GM18508 (cell line): ENCODE results near the gene JARID2.

Experiments
- ATAC-seq: cut with Tn5 transposase; IDR thresholded peaks from one replicate; pipeline ENCODE4 v1.9.1; 2021; ENCODE audit warnings: moderate number of reproducible peaks; ENCODE audit not compliant: insufficient read depth, unreplicated experiment

JARID2 gene

DNA sequence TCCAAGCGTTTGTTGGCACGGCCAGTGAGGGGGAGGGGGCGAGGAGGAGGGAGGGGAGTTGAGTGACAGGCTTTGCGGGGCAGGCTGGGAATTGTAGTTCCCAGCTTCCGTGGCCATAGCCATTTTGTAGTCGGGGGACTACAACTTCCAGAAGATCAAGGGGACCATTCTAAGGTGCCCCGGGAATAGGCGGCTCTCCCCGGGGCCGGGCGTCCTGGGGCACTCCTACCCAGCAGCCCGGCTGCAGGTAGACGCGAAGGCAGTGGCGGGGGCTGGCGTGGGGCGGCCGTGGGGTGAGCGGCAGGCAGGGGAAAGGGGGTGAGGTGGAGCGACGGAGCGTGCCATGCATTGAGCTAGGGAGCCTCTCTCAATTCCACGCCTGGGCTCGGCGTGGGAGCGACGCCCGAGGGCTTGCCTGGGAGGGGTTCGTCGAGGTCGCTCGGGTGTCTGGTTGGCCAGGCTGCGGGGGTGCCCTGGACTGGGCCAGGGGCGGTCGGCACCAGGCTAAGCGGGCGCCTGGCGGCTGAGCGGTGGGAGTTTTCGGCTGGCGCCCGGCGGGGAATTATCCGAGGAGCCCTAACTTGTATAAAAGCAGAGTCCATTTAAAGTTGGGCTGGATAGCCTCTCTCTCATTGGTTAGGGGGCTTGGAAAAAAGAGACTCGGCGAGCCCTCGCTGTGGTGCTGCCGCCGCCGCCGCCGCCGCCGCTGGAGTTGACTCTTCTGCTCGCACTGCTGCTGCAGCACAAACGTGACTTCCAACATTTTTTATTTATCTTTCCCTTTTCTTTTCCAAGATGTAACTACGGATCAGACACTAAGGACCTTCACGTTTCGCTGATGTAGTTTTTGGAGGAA is at the start of gene JARID2:
Gene JARID2 (plus strand): TSS at position 709 of the 856 bp plus-strand sequence. CDS start 471 bp downstream, outside the sequence.
- peak; percentile 42 for ATAC-seq

GRCh38 chr6:15200087-15200486 is 45.8 kb upstream of the JARID2 start:
- no peak for ATAC-seq

DNA sequence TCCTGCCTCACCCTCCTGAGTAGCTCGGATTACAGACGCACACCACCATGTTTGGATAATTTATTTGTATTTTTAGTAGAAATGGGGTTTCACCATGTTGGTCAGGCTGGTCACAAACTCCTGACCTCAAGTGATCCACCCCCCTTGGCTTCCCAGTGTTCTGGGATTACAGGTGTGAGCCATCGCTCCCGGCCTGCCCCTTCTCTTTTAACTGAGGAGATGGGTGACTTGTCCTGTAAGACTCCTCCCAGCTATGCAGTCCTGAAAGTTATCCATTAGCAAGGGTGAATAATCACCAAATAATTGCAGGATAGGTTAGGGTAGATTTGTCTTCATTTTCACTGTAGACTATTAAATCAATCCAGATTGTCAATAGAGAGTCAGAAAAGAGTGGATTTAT is 40.5 kb upstream of the JARID2 start:
- no peak for ATAC-seq

DNA sequence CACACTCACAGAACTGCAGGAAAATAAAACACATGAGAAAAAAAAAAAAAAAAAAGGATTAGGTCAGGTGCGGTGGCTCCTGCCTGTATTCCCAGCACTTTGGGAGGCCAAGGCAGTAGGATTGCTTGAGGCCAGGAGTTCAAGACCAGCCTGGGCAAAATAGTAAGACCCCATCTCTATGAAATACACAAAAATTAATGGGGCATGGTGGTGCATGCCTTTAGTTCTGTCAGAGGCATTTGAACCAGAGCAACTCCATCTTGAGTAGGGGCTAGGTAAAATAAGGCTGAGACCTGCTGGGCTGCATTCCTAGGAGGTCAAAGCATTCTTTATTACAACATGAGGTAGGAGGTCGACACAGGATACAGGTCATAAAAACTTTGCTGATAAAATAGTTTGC is 39.0 kb upstream of the JARID2 start:
- no peak for ATAC-seq

GRCh38 chr6:15207923-15208322 is 37.9 kb upstream of the JARID2 start:
- ATAC-seq: no peak

GRCh38 chr6:15213838-15214400 is 31.9 kb upstream of the JARID2 start:
- no peak for ATAC-seq

- no peak for ATAC-seq
Measured at GRCh38 chr6:15218401-15218800, 27.5 kb upstream of the JARID2 start.

DNA sequence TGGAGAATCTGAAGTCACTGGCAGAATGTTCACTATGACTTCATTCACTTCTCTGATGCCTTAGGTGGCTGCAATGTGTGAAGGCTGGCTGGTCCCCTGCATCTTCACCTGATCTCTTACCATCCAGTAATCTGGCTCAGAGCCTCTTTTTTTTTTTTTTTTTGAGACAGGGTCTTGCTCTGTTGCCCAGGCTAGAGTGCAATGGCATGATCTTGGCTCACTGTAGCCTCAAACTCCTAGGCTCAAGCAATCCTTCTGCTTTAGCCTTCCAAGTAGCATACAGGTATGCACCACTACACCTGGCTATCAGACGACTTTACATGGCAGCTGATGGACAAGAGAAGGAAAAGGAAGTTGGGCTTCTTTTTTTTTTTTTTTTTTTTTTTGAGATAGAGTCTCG is 25.8 kb upstream of the JARID2 start:
- ATAC-seq: no peak

DNA sequence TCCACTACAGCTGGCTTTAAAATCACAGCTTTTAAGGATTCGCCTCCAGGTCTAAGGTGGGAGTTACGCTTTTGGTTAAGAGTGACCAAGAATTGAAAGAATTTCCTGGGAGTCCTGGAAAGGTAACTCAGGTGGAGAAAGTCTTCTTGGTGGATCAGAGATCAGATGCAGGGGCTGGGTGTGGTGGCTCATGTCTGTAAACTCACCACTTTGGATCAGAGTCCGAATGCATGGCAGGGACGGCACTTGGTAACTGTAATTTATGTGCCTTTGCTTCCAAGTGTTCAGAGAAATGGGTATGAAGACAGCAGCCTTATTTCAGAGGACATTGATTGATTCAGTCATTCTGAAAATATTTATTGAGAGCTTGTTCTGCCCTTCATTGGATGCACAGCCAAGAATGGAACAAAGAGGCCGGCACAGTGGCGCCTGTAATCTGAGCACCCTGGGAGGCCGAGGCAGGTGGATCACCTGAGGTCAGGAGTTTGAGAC is 18.0 kb upstream of the JARID2 start:
- no peak for ATAC-seq

DNA sequence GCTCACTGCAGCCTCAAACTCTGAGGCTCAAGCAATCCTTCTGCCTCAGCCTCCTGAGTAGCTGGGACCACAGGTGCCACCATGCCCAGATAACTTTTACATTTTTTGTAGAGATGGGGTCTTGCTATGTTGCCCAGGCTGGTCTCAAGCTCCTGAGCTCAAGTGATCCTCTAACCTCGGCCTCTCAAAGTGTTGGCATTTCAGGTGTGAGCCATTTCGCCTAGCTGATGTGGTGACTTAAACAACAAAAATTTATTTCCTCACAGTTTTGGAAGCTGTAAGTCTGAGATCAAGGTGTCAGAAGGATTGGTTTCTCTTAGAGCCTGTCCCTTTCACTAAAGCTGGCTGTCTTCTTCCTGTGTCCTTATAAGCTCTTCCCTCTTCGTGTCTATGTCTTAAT is 15.0 kb upstream of the JARID2 start:
- no peak for ATAC-seq

GRCh38 chr6:15232836-15233510 is 12.9 kb upstream of the JARID2 start:
- ATAC-seq: no peak

GRCh38 chr6:15234068-15234758 is 11.7 kb upstream of the JARID2 start:
- no peak for ATAC-seq

DNA sequence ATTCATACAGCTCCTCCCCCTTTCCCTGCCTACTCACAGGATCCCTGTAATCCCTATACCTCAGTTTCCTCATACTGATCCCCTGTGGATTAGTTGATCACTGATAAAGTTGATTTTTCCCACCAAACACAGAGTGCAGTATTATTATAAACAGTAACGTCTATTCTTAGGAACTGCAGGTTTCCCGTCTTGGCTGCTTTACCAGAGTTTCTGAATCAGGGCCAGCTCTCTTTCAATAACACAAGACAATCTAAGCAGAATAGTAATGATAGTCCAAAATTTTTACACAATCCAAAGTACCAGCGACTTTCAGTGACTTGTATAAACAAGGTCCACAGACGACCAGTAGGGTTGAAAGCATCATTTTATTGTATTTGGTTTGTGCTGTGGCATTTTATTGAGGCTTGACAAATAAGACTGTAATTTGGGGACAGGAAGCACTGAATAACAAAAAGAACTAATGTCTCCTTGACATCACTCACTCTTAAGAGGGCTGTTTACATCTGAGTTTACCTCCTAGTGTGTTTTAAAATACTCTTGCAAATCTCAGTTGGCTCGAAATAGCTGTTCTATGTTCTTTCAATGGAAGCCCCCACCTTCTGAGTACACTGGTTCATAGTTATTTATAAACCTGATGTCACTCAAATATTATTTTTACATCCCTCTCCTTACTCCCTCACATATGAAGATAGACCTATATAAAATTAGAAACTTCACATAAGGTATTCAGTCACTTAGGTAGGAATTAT is 6.1 kb upstream of the JARID2 start:
- ATAC-seq: no peak

- no peak for ATAC-seq
Measured at GRCh38 chr6:15242503-15242902, 3.4 kb upstream of the JARID2 start.

DNA sequence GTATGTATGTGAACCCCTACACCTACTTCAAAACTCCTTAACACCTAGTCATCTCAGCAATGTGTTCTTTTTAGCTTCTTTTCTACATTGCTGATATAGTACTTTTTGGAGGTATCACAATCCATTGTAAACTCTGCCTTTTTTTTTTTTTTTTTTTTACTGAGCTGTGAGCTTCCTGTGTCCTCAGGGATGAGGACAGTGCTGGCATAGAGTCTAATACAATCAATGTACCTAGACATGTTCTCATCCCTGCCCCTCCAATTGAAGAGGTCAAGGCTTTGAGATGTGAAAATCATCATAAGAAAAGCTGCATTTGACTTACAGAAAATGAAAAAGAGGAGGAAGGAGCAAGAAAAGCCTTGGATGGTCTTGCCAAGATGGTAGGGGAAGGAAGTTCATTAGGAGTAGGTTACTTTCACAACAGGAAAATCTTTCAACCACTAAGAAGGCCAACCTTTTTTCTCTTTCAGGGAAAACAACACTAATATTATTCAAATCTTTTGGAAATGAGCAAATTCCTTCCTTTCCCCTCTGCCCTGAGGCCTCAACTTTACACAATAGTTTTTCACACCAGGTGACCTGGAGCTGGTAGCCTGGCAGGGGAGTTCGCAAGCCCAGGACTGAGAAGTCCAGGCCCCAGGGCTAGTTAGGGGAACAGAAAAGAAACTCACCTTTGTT is 2.8 kb upstream of the JARID2 start:
- no peak for ATAC-seq

DNA sequence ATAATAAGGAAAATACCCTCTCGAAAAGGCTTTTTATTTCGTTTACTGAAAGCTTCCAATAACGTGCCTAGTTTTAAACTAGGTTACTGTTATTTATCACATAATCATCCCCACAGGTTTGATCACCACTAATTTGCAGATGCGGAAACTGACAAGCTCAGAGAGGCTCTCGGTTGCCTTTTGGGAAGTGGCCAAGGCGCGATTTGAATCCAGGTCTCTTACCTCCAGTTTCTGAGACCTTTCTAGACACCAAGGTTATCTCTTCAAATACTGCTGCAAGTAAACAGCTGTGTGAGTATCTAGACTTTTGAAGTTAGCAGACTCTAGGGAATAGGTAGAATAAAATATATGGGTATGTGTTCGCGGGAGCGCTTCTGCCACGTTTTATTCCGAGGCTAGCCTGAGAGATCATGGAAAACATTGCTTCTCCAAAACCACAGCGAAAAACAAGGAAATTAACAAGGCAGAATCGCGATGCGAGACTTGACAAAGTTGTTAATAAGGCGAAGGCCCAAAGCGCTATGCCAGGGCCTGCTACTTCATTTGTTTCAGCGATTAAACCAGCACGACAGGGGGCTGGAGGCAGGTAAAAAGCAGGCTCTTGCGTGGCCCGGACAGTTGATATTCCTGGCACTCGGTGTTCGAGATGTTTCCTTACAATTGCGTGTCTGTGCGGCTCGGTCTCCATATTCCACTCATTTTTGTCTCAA is 1.8 kb upstream of the JARID2 start:
- ATAC-seq: no peak

DNA sequence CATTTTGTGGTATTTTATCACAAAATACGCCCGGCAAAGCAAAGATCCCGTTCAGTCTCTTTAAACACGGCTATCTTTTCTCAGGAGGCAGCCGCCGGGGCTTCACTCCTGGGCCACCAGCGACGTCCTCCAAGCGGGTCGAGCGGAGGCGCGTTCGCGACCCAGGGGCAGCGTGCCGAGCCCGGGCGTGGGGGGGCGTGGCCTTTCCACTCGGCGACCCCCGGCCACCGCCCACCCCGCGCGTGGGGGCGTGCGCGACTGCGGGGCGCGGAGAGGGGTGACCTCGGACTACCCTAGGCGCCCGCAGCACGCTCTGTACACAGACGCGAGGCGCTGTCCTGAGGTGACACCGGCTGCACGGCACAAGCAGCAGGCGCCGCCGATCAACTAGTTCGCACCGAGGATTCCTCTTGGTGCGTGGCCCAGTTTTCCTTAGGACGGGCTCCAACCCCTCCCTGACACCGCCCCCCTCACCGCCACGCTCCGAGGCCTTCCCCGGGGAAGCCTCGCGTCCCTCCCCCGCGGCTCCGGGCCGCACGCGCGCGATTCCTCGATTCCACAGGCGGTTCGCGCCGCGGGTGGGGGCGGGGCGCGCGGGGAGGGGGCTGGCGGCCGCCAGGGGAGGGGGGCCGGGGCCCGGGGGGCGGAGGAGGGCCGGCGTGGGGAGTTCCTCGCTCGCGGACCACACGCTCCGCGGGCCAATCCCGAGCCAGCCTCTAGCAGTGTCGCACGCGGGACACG is 1.1 kb upstream of the JARID2 start:
- no peak for ATAC-seq

- no peak for ATAC-seq
Measured at GRCh38 chr6:15246217-15246665, 372 bp downstream of the JARID2 start.
